IPS-18a (cell line): ENCODE data around the gene TFAP2A.

ENCODE experiments used
- H3K27ac ChIP-seq: one replicate; pipeline ENCODE4 v1.5.1; 2013; ENCODE audit warnings: low read length
- H3K27me3 ChIP-seq: one replicate; pipeline ENCODE4 v1.6.1; 2013; ENCODE audit warnings: mild to moderate bottlenecking, low read length; ENCODE audit not compliant: control insufficient read depth, insufficient read depth
- H3K36me3 ChIP-seq: one replicate; pipeline ENCODE4 v1.6.1; 2013; ENCODE audit warnings: low read depth, low read length; ENCODE audit not compliant: control insufficient read depth
- H3K4me1 ChIP-seq: one replicate; pipeline ENCODE4 v1.6.1; 2013; ENCODE audit warnings: low read depth, low read length; ENCODE audit not compliant: control insufficient read depth
- H3K4me3 ChIP-seq: one replicate; pipeline ENCODE4 v1.5.1; 2013; ENCODE audit warnings: low read length
- H3K9ac ChIP-seq: one replicate; pipeline ENCODE4 v1.6.1; 2013; ENCODE audit warnings: mild to moderate bottlenecking, low read length, moderate library complexity
- H3K9me3 ChIP-seq: one replicate; pipeline ENCODE4 v1.6.1; 2013; ENCODE audit warnings: low read depth, low read length; ENCODE audit not compliant: control insufficient read depth

The TFAP2A gene

DNA sequence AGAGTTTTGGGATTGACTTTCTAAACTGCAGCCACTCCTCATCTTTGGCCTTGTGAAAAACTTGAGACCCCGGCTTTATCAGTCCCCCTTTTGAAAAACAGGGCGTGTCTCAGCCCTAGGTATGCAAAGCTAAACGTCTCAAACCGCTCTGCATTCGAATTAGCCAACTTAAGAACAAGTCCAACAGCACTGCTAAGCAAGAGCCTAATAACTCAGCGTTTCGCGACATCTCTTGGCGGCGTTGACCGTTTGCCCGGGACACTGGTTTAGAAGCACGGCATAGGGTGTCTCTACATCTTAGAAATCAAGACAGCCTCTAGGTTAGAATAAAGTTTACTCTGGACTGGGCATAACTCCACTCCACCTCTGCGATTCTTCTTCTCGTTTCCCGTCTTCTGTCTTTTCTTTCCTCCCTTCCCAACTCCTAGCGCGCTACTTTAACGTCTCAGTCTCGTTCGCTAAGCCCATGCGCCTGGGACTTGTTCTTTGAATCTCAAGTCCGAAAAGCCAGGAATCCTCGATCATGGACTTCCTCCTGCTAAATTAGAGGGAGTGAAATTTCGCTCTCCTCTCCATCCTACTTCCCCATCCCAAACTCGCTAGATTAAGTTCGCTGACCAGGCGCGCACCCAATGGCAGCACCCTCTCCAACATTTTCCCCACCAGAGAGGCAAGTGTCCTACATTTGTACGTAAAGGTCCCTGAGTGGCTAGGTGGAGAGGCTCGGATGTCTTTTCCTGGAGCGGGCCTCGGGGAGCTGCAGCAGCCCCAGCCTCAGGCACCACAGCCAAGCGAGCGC, 10.5 kb upstream of the TFAP2A start:
- peaks cover 5% of the 10 kb centered on the region for H3K9me3 ChIP-seq
- peaks cover 11% of the 10 kb centered on the region for H3K4me1 ChIP-seq
- no peak overlapping the region for H3K9ac ChIP-seq
- no peaks in the 10 kb centered on the region for H3K36me3 ChIP-seq
- peaks cover 100% of the 10 kb centered on the region for H3K27me3 ChIP-seq
- no peak overlapping the region for H3K27ac ChIP-seq
- peak overlapping the region; percentile 65 for H3K4me3 ChIP-seq

DNA sequence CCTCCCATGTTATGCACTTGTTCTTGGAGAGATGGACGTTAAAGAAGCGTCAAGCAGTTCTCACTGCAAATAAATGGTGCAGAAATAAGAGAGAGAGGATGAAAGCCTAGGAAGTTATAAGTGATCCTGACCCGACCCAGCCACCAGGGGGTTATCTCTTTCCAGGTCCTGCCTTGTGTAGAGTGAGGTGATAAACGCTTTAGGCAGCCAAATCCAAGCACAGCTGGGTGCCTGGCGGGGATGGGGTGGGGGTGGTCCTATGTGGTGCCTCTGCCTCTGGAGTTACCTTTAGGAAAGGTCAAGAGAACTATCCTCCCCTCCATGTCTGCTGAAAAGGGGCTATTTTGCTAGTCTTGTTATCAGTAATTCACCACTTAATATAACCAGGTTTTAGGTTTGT, 9.2 kb upstream of the TFAP2A start:
- H3K27ac ChIP-seq: no peak overlapping the region
- no peak overlapping the region for H3K4me3 ChIP-seq
- H3K4me1 ChIP-seq: peaks cover 11% of the 10 kb centered on the region
- H3K27me3 ChIP-seq: peaks cover 100% of the 10 kb centered on the region
- H3K36me3 ChIP-seq: no peaks in the 10 kb centered on the region
- peaks cover 5% of the 10 kb centered on the region for H3K9me3 ChIP-seq
- H3K9ac ChIP-seq: no peak overlapping the region

DNA sequence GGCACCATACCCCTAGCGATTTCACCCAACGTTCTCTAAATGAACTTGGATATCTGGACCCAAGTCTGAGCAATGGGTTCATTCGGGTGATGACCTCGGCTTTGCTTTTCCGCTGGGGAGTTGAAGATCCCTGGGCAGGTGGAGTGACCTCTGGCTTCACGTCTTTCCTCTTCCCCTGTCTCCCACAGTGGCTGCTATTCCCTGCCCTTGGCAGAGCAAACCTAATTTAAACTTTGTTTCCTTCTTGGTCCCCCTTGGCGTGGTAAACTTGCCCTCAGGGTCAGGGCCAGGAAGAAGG, 7.8 kb upstream of the TFAP2A start:
- H3K27me3 ChIP-seq: peaks cover 100% of the 10 kb centered on the region
- H3K4me3 ChIP-seq: no peak overlapping the region
- peaks cover 5% of the 10 kb centered on the region for H3K9me3 ChIP-seq
- no peaks in the 10 kb centered on the region for H3K36me3 ChIP-seq
- peaks cover 23% of the 10 kb centered on the region for H3K4me1 ChIP-seq
- no peak overlapping the region for H3K9ac ChIP-seq
- H3K27ac ChIP-seq: no peak overlapping the region

DNA sequence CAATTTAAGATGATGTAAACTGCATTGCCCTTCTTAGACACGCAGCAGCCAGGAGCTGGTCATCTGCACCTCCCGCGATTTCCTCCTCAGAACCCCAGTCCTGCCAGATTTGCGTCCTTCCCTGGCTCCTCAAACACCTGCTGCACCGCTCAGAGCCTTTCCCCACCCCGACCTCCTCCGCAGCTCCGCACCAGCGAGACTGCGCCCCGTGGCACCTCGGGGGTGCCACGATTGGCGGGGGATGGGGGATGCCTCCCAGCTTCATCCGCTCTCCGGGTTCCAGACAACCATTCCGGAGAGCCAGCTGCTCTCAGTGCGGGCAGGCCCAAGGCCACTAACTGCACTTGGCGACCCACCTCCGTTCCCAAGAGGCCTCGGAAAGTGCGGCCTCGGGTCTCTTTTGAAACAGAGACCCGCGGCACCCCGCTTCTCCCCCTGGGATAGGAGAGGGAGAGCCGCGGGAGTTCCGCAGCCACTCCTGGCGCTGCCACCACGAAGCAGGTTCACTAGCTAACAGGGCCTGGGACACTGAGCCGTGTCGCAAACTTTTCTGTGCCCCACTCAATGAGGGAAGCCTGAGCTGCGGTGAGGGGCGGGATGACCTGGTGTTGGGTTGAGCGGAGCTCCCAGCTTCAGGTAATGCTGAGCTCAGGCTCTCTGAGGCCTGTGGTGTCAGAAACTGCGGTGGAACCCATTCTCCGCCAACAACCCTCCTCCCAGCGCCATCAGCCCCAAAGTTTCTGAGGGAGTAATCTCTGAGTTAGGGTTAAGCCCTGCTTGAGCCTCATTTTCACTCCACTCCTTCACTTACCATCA, 7.3 kb upstream of the TFAP2A start:
- Histone ChIP-seq H3K27me3 (peaks cover 100% of the 10 kb centered on the region), H3K4me1 (peaks cover 23% of the 10 kb centered on the region), H3K4me3 (no peak overlapping the region), H3K36me3 (no peaks in the 10 kb centered on the region), H3K9ac (no peak overlapping the region), H3K9me3 (peaks cover 5% of the 10 kb centered on the region), H3K27ac (no peak overlapping the region)

DNA sequence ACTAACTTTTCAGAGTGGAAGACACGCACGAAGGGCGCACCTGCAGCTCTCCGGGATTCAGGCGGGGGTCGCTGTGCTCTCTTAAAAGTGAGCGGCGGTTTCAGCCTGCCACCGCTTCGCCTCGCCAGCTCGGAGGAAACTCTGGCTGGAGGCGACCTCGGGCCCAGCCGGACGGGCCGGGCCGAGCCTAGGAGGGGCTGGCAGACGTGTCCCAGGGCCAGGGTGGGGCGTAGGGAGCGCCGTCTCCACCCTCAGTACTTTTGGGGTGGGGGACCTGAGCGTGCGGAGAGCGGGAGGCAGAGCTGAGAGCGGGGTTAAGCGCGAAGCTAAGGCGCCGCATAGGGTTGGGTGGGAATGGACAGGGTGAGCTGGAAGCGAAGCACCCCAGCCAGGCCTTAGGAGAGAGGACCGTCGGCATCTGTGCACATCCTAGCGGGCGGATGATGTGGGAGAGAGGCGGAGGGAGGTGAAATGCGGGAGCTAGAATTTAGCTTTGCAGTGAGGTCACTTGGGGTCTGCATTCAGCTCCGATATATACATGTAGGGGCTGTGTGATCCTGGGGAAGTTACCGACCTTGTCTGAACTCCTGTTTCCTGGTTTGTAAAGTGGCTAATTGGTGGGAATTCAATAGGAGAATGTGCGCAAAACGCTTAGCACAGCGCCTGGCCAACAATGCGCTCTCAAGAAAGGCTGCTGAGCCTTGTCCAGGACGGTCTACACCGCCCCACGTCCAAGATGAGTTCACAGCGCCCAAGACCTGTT, 6.5 kb upstream of the TFAP2A start:
- Histone ChIP-seq H3K27me3 (peaks cover 100% of the 10 kb centered on the region), H3K4me1 (peaks cover 23% of the 10 kb centered on the region), H3K4me3 (no peak overlapping the region), H3K36me3 (no peaks in the 10 kb centered on the region), H3K9ac (no peak overlapping the region), H3K27ac (no peak overlapping the region), H3K9me3 (peaks cover 5% of the 10 kb centered on the region)

DNA sequence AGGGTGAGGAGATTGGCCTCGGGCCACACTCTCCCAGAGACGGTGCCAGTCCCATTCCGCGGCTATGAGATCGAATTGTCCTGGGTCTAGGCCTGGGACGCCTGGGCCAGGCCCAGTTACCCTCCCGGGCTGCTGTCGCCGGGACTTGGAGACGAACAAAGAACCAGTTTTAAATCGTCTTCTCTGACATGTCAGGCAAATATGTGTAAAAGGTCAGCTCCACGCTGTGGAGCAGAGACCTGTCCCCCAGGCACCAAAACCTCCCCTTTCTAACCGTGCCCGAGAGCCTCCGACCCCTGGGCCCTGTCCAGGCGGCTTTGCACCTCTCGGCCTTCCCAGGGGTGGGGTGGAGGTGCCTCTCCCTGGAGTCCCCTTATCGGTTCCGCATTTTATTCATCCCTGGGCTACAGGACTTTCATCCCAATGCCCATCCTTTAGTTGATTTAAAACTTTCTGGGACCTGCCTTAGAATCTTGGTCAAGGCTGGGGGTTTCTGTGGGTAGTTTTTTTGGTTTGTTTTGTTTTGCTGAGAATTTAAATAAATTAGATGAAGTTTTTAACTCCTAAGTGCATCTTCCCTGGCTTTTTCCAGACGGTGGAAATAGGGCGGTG, 5.8 kb upstream of the TFAP2A start:
- Histone ChIP-seq H3K4me3 (no peak overlapping the region), H3K27ac (no peak overlapping the region), H3K4me1 (peaks cover 26% of the 10 kb centered on the region)

DNA sequence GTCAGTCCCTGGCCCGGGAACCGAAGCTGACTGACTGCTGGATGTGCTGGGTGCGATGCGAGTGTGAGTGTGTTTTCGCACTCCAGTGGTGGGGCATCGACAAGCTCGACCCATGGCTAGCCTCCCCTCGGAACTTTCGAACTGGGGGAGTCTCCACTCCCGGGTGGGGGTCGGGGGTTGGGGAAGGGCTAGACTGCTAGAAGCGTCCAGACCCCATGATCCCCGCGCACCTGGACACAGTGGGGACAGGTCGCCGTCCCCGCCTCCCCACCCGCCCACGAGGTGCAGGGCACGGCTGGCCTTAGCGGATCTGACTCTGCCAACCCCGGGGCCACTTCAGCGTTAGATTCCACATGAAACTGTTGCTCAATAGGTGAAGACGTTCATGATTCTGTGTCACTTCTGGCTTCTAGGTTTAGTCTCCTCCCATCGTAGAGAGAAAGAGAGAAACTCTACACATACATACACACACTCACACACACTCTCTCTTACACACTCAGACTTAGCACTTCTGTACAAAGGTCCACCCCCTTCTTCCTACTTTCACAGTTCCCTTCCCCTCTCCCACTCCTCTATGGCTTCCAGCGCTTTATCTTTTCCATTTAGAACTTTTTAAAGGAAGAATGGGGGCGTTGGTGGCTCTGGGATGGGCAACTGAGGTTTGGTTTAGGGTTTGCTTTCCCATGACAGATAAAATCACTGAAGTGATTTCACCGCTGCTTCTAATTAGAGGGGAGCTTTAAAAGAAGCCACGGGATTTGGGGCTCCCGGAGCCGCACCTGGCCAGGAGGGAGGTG, 5.1 kb upstream of the TFAP2A start:
- H3K27me3 ChIP-seq: peaks cover 100% of the 10 kb centered on the region
- H3K4me1 ChIP-seq: peaks cover 25% of the 10 kb centered on the region
- peaks cover 5% of the 10 kb centered on the region for H3K9me3 ChIP-seq
- no peaks in the 10 kb centered on the region for H3K36me3 ChIP-seq
- H3K9ac ChIP-seq: no peak overlapping the region
- H3K27ac ChIP-seq: no peak overlapping the region
- peak overlapping the region; percentile 34 for H3K4me3 ChIP-seq

More for the DNA sequence above, 5.8 kb upstream of the TFAP2A start:
- no peak overlapping the region for H3K9ac ChIP-seq
- H3K27me3 ChIP-seq: peaks cover 100% of the 10 kb centered on the region
- no peaks in the 10 kb centered on the region for H3K36me3 ChIP-seq
- H3K9me3 ChIP-seq: peaks cover 5% of the 10 kb centered on the region

DNA sequence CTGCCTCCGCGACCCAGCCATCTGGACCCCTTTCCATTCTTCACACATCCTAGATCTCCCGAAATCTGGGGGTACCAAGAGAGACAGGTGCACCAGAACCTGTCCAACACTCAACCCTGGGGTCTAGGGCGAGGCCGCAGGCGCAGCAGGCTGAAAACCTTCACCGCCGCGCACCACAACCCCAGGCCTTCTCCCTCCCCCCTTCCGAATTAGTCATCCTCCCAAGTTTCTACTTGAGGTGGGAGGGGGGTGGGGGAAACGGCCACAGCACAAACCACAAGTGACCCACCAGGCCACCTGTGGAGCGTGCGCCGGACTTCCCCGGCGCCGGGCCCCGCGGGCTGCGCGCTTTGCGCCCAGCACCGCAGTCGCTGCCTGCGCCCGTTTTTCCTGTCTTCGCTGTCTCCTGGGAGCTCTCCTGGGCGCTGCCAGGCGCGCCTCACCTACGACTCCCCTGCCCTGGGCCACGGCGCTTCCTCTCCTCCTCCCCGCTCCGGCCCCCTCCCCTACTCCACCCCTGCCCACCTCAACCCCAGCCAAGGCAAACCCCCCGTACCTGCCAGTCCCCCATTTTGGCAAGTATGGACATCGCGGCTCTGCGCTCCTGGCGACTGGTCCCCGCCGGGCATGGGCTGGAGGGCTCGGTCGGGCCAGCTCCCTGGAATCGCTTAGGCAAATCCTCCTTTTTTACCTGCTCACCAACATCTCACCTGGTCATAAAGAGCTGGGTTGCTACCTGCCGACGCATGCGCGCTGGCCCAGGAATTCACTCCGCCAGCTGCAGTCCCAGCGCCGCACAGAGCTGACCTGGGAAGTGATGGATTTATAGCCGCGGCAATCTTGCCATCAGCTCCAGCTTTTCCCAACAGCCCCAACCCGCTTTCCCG, 4.2 kb upstream of the TFAP2A start:
- Histone ChIP-seq H3K4me1 (peaks cover 30% of the 10 kb centered on the region), H3K4me3 (peak overlapping the region; percentile 34), H3K9me3 (no peaks in the 10 kb centered on the region), H3K27me3 (peaks cover 100% of the 10 kb centered on the region), H3K27ac (no peak overlapping the region), H3K9ac (no peak overlapping the region), H3K36me3 (no peaks in the 10 kb centered on the region)

DNA sequence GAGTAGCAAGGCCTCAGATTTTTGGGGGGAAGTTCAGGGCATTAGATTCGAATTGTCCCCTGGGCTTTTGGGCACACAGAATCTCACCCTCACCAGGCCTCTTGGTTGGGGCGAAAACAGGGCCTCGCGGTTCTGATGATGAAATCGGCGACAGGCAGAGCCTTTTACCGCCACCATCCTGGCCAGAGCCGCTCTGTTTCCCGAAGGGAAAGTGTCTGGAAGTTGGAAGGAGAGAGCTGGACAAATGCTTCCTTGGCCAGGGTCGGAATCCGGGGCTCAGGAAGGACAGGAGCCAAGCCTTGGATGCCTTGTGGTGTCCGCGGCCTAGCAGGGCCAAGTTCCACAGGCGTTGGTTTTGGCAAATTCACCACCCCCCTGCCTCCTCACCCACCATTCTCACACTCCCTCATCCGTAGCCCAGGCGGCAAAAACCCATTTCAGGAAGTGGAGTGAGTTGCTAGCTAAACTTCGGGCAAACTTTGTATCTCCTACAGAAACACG, 3.5 kb upstream of the TFAP2A start:
- H3K4me3 ChIP-seq: peak overlapping the region; percentile 34
- peaks cover 30% of the 10 kb centered on the region for H3K4me1 ChIP-seq
- no peak overlapping the region for H3K9ac ChIP-seq

DNA sequence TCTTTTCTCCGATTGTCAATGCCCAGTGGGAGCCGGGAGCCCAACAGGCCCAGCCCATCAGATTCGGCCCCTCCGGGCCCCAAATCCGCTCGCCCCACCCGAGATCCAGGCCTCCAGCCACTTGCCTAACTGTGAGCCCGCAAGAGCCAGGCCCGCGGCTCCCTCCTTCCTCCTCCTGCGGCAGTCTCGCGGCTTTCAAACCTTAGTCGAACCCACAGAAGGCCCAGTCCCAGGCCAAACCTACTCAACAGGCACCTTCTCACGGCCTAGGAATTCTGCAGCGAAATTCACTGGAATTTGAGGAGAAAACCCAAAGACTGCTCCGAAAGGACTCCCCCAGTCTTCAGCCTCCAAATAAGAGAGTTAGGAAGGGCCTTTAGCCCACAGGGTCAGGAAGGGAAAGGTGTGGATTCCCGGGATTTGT, 2.8 kb upstream of the TFAP2A start:
- no peaks in the 10 kb centered on the region for H3K9me3 ChIP-seq
- peaks cover 34% of the 10 kb centered on the region for H3K4me1 ChIP-seq
- no peak overlapping the region for H3K4me3 ChIP-seq
- H3K9ac ChIP-seq: no peak overlapping the region
- peaks cover 100% of the 10 kb centered on the region for H3K27me3 ChIP-seq
- no peaks in the 10 kb centered on the region for H3K36me3 ChIP-seq
- H3K27ac ChIP-seq: no peak overlapping the region

More for the DNA sequence above, 3.5 kb upstream of the TFAP2A start:
- no peak overlapping the region for H3K27ac ChIP-seq
- H3K9me3 ChIP-seq: no peaks in the 10 kb centered on the region
- no peaks in the 10 kb centered on the region for H3K36me3 ChIP-seq
- peaks cover 100% of the 10 kb centered on the region for H3K27me3 ChIP-seq
